Fibroblast of lung (primary cell): ENCODE measurements around the gene ALDH3A2.

Experiments
- EZH2 ChIP-seq: IDR thresholded peaks from 2 replicates; pipeline ENCODE4 v1.5.1; 2012; ENCODE audit warnings: low read length, control low read depth, mild to moderate bottlenecking; ENCODE audit errors: missing control alignments
- TF ChIP-seq, protein P1 (sequence below), 2 donors: IDR thresholded peaks in 1 of 2; conservative IDR thresholded peaks in 1 of 2; 1 replicate in 1 of 2; 2 replicates in 1 of 2; pipeline ENCODE4 v1.5.1; 2011 to 2012; ENCODE audit warnings: low read length in 2 of 2, control low read depth in 1 of 2, inconsistent platforms in 1 of 2, low read depth in 1 of 2, mild to moderate bottlenecking in 1 of 2

DNA sequence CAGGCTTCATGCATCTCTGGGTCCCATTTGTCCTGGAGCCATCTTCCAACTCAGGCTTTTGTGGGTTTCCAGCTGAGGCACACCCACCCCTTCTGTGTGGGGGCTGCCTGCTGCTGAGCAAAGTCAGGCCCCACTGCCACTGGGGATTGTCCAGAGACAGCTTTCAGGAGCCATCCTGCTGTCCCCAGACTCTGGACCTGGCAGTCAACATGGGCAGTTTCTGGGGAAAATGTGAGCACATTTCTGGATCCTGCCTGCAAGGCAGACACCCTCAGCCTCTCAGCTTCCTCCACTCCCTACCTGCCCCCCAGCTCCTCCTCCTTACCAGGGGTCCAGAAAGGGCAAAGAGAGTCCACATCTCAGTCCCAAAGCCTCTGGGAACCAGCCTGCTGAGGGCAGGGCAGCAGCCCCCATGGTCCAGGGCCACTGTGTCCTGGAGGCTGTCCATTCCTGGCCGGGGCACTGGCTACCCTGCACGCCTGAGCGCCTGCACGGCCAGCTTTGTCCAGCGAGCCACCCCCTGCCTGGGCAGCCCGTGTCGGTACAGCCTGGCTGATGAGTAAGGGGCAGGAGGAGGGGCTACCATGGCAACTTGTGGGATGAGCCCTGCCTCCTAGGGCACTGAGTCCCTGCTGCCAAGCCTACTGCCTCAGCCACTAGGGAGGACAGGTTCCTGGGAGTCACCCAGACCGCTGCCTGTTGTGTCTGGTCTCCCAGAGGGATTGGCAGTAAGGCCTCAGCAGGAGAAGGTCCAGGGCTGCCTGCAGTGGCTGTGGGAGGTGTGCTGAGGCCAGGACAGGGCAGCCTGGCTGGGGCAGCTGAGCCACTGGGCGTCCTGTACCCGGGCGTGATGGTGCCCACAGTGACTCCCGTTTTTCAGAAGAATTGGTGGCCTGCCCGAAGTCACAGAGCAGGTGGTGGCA is 67.8 kb downstream of the ALDH3A2 start, which contains the start of gene SLC47A2:
- TF ChIP-seq, protein P1, sequence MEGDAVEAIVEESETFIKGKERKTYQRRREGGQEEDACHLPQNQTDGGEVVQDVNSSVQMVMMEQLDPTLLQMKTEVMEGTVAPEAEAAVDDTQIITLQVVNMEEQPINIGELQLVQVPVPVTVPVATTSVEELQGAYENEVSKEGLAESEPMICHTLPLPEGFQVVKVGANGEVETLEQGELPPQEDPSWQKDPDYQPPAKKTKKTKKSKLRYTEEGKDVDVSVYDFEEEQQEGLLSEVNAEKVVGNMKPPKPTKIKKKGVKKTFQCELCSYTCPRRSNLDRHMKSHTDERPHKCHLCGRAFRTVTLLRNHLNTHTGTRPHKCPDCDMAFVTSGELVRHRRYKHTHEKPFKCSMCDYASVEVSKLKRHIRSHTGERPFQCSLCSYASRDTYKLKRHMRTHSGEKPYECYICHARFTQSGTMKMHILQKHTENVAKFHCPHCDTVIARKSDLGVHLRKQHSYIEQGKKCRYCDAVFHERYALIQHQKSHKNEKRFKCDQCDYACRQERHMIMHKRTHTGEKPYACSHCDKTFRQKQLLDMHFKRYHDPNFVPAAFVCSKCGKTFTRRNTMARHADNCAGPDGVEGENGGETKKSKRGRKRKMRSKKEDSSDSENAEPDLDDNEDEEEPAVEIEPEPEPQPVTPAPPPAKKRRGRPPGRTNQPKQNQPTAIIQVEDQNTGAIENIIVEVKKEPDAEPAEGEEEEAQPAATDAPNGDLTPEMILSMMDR (conservative IDR thresholded peaks at IDR 0.05 in 1 of 2, IDR thresholded peaks at IDR 0.05 in 1 of 2; ENCODE audit: low read depth in 1 of 2, low read length in 2 of 2): no peak
- TF ChIP-seq EZH2: no peak
